Ovary (tissue), 3 donors: ENCODE results near the gene DPF3.

Experiments used
- CTCF ChIP-seq, 3 donors: fragments of 450-650 bp in 2 of 3; fragments of 200-600 bp in 1 of 3; IDR thresholded peaks; one replicate each; pipeline versions ENCODE4 v1.5.1 to v1.8.0; 2016 to 2022; ENCODE audit warnings: antibody characterized with exemption in 3 of 3, mild to moderate bottlenecking in 1 of 3
- EP300 ChIP-seq: sonication (generic); formaldehyde crosslinking; IDR thresholded peaks from one replicate; pipeline ENCODE4 v1.6.1; 2017; ENCODE audit warnings: antibody characterized with exemption
- POLR2A ChIP-seq: fragments of 450-650 bp; IDR thresholded peaks from one replicate; pipeline ENCODE4 v1.6.1; 2017; ENCODE audit warnings: antibody characterized with exemption, mild to moderate bottlenecking, moderate library complexity
- donor health status: DM: no; HTN: no; CAD: no.

- TF ChIP-seq CTCF (IDR thresholded peaks at IDR 0.05): no peak
- TF ChIP-seq EP300: no peak
- TF ChIP-seq POLR2A: no peak
These were observed 183.8 kb downstream of the DPF3 start for GRCh38 chr14:72709916-72710611.
